HG02571 (cell line): ENCODE results near the gene CMTM7.

Experiments
- ATAC-seq: cut with Tn5 transposase; IDR thresholded peaks from one replicate; pipeline ENCODE4 v1.9.1; 2021; ENCODE audit warnings: mild to moderate bottlenecking, moderate library complexity; ENCODE audit not compliant: unreplicated experiment

Gene CMTM7

GRCh38 chr3:32413845-32414521, 22.3 kb downstream of the CMTM7 start:
- ATAC-seq, result no peak

DNA sequence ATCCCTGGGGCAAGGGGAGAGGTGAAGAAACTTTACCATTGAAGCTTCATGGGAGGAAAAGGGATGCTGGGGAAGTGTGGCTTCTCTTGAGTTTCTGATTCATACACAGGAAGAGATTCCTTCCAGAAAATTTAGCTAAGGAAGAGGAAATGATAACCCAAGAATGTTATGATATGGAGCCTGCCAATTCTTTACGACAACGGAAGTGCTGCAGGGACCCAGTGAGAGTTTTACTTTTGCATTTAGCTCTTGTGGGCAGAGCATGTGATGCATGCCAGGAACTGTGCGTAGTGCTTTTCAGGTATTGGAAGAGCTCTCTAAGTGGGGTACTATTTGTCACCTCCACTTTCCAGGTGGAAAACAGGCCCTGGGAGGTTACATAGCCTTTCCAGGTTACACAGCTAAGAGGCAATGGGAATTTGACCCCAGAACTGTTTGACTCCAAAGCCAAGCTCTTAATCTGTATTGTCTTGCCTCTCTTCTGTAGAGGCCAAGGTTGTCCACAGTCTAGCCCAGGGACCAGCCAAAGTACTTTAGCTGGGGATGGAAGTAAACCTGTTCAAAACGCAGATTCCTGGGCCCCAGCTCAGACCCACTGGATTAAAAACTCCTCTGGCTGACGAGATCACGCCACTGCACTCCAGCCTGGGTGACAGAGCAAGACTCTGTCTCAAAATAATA, 23.0 kb downstream of the CMTM7 start:
- peak; percentile 50 for ATAC-seq

GRCh38 chr3:32419742-32420125, 28.1 kb downstream of the CMTM7 start:
- ATAC-seq, result no peak

- peak; percentile 56 for ATAC-seq
These were observed 28.7 kb downstream of the CMTM7 start for GRCh38 chr3:32420126-32421038.

GRCh38 chr3:32421185-32421584, 29.5 kb downstream of the CMTM7 start:
- ATAC-seq, result no peak

DNA sequence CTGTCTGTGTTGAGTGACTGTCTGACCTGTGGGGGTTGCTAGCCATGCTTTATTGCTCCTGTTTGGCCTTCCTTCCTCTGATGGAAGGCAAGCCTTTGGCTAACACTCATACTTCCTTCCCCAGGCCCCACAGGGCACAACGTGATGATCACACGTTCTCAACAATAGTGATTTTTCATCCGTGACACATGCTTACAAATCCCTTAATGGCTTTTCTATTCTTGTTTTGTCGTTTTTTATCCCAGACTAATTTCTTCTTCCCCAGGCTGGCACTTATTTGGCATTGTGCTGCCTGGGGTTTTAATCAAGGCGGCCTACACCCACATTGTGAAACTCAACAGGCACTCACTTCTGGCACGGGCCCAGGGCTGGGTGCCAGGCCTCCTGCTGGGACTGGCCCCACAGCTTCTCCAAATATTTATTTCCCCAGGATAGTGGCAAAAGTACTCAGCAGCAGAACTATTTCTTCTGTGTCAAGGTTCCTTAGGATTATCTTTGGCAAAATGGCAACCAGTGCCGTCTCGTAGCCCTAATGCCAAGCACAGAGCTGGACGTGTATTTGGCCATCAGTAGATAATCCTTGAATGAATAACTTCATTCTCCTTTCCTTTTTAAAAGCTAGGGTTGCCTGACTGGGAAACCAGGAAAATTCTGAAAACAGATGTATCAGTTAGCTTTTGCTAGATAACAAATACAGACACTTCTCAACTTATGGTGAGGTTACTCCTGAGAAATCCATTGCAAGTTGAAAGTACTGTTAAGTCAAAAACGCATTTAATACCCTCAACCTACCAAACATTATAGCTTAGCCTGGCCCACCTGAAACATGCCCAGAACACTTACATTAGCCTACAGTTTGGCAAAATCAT, 30.6 kb downstream of the CMTM7 start:
- ATAC-seq, result no peak

DNA sequence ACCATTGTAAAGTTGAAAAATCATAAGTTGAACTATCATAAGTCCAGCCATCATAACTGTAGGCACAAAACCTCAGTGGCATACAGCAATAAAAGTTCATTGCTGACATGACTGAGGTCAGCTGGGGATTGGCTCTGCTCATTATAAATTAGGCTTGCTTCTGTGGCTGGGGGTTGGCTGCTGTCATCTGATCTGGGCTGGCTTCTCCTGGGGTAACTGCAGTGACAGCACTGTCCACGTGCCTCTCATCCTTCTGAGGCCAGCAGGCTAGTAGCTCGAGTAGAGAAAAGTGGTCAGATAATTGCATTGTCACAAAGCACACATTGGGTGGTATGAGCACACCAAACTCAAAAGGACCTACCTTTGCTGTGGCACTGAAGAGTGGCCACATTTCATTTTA, 31.3 kb downstream of the CMTM7 start:
- no peak for ATAC-seq

GRCh38 chr3:32423534-32423933, 31.9 kb downstream of the CMTM7 start:
- peak; percentile 43 for ATAC-seq

- ATAC-seq, result no peak
These were observed 32.4 kb downstream of the CMTM7 start for GRCh38 chr3:32423956-32424557.

DNA sequence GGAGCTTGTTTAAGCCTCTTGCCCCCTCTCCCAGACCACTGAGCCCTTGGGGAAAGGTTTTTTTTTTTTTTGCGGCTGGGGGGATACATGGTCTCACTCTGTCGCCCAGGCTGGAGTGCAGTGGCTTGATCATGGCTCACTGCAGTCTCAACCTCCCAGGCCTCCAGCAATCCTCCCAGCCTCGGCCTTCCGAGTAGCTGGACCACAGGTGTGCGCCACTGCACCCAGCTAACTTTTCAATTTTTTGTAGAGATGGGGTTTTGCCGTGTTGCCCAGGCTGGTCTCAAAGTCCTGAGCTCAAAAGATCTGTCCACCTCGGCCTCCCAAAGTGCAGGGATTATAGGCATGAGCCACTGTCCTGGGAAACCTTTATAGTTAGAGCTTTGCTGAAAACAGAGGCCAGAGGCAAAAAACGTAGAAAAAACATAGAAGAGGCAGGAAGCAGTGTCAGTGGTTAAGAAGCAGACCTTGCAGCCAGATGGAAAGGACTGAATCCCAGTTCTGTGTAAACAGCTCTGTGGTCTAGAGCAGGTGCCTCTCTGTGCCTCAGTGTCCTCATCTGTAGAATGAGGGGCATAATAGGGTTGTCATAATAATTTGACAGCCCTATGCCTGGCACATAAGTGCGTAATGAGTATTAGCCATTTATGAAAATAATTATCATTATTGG, 33.1 kb downstream of the CMTM7 start:
- no peak for ATAC-seq

- ATAC-seq, result peak; percentile 63
These were observed 36.7 kb downstream of the CMTM7 start for GRCh38 chr3:32428092-32429068.

DNA sequence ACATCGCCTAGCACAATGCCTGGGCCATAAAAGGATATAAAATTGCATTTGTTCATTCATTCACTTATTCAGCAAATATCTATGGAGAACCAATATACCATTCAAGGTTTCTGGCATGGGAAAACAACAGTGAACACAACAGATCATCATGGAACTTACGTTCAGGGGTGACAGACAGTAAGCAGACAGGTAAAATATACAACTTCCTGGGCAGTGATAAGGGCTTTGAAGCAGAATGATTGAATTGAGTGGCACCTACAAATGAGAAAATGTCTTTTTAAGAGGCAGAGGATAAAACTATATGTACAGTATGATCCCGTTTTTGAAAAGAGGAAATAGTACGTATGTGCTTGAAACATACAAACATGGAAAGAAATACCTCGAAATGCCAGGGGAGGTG, 39.2 kb downstream of the CMTM7 start:
- ATAC-seq, result no peak

- no peak for ATAC-seq
These were observed 39.8 kb downstream of the CMTM7 start for GRCh38 chr3:32431481-32431880.

DNA sequence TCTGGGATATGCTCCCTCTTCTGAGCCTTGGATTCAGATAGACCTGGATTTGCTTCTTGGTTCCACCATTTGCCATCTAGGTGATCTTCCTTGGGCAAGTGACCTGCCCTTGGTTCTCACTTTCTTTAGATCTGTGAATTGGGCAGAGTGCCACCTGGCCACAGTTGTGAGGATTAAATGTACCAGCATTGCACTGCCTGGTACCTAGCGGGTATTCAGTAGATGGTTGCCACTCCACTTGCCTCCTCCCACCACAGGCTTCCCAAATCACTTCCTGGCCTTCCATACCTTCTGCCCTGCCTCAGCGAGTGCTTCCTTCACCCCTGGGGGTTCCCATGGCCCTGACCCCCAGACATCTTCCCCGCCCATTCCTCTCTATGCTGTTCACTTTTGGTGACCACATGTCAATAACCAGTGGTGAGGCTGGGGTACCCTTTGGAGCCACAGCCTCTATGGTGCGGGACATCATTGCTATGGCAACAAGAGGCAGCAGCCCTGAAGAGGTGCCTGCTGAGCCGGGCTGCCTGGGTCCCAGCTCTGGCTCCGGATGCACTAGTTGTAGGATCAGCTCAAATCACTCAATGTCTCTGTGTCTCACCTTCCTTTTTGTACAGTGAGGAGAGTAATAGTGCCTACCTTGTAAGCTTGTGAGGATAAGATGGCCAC, 40.5 kb downstream of the CMTM7 start:
- ATAC-seq, result no peak

- ATAC-seq, result peak; percentile 34
These were observed 41.3 kb downstream of the CMTM7 start for GRCh38 chr3:32432711-32433530.

DNA sequence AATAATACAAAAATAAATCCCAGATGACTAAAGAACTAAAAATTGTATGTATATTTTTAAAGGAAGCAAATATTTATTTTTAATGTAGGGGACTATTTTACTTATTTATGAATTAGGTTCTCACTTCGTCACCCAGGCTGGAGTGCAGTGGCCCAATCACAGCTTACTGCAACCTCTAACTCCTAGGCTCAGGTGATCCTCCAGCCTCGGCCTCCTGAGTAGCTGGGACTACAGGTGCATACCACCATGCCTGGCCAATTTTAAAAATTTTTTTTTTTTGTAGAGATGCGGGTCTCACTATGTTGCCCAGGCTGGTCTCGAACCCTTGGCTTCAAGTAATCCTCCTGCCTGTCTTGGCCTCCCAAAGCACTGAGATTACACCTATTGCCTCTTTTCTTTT, 42.6 kb downstream of the CMTM7 start:
- no peak for ATAC-seq
